Brain microvascular endothelial cell (primary cell): ENCODE measurements around the gene LUC7L.

Experiments
- DNase-seq: peaks from one replicate; pipeline ENCODE4 v3.0.0-alpha.2; 2020
- H3K27ac ChIP-seq: fragments of 250-450 bp; sonication (Bioruptor Pico); 2 replicates; pipeline ENCODE4 v1.5.1; 2020; ENCODE audit warnings: mild to moderate bottlenecking, moderate library complexity
- H3K27me3 ChIP-seq: fragments of 250-450 bp; sonication (Bioruptor Pico); replicated peaks from 2 replicates; pipeline ENCODE4 v1.5.1; 2020; ENCODE audit warnings: mild to moderate bottlenecking
- H3K36me3 ChIP-seq: fragments of 250-450 bp; sonication (Bioruptor Pico); replicated peaks from 2 replicates; pipeline ENCODE4 v1.5.1; 2020; ENCODE audit warnings: mild to moderate bottlenecking
- H3K4me3 ChIP-seq: 2 replicates; pipeline ENCODE4 v1.5.1; 2011; ENCODE audit warnings: low read depth, mild to moderate bottlenecking, control low read depth, low read length, moderate library complexity
- CTCF ChIP-seq: IDR thresholded peaks from 2 replicates; pipeline ENCODE4 v1.5.1; 2011; ENCODE audit warnings: low read depth, mild to moderate bottlenecking, moderate library complexity, low read length, control low read depth, inconsistent platforms; ENCODE audit errors: missing control alignments
- in situ Hi-C: cut with HindIII; loops from 2 replicates; pipeline ENCODE4 v1.10.0; 2017; ENCODE audit warnings: low sequenced_read_pairs, low pct_ligation_motif_present

Gene LUC7L

DNA sequence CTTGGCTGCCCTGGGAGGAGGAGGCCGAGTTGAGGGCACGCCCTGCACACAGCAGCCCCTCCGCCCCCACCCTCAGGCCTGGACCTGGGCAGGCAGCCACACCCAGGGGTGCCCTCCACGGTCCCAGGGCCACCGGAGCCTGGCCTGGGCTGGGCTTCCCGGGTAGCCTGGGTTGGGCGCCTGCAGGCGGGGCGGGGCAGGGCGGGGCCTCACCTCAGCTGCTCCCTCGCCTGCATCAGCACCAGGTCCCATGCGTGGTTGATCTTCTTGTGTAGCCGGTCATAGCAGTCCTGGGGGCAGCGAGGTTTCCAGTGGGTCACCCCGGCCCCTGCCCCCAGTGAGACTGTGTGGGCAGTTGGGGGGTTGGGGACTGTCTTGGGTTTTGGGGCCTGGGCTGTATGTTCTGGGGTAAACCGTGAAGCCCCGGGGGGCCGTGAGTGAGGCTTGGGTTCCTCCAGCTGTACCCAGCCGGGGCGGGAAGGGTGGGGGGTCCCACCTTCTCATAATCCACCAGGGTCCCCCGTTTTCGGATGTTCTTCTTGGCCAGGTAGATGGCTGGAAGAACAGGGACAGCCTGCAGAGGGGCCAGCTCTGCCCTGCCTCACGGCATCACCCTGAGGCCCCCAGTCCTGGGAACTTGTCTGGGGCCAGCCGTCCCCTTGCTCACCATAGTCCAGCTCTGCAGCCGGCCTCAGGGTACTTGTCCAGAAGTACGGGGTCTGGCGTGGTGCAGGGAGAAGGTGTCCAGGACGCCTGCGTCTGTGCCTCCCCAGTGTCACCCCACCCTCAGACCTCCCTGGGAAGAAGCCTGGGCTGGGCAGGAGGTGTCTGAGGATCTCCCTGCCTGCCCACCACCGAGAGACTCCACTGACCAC is 44.5 kb upstream of the LUC7L start:
- in situ Hi-C loops, result no loop called here
- Histone ChIP-seq H3K27ac (no peak overlapping the region), H3K4me3 (no peak overlapping the region), H3K36me3 (no peaks in the 10 kb centered on the region), H3K27me3 (peaks cover 4% of the 10 kb centered on the region)
- no peak for TF ChIP-seq CTCF
- DNase-seq, result no peak

DNA sequence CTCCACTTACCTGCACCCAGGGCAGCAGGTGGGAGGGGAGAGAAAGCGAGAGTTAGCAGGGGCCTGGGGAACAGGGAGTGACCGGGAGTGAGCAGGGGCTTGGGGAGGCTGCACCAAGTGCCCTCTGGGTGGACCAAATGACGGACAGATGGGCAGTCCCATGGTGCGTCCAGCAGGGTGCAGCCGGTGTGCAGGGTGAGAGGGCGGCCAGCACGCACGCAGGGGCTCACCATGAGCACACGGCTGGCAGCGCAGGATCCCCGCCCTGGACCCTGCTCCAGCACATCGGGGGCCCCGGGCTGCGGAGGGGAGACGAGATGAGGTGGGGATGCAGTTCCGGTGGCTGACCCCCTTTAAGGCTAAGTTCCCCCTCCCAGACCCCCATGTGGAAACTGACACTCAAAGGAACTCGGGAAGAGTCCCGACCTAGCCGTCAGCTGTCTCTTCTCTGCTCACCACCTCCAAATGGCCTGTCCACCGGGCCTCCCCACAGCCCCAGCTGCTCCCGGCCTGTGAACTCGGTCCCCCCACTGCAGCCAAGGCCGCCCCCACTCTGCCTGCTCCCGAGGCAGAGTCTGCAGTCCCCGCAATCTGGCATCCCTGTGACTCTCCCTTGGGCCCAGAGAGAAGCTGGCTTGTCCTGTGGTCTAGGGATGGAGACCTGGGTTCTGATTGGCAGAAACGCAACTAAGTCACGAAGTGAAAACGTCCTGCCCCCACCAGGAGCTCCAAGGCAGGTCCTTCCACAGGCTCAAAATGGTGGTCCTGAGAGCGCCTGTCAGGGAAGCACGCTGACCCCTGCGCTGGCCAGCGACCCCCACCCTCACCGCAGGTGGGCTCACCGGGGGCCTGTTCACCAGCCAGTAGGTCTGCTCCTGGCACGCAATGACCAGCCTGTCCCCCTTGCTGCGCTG is 43.6 kb upstream of the LUC7L start:
- DNase-seq, result no peak
- H3K4me3 ChIP-seq, result no peak overlapping the region
- no peaks in the 10 kb centered on the region for H3K36me3 ChIP-seq
- H3K27ac ChIP-seq, result no peak overlapping the region
- TF ChIP-seq CTCF, result no peak
- in situ Hi-C loops, result no loop called here
- H3K27me3 ChIP-seq, result peaks cover 4% of the 10 kb centered on the region

- no peaks in the 10 kb centered on the region for H3K36me3 ChIP-seq
- in situ Hi-C loops, result no loop called here
- H3K27ac ChIP-seq, result no peak overlapping the region
- no peak for TF ChIP-seq CTCF
- H3K4me3 ChIP-seq, result no peak overlapping the region
- DNase-seq, result no peak
- H3K27me3 ChIP-seq, result peaks cover 4% of the 10 kb centered on the region
These were observed 41.4 kb upstream of the LUC7L start for GRCh38 chr16:270381-271255.

DNA sequence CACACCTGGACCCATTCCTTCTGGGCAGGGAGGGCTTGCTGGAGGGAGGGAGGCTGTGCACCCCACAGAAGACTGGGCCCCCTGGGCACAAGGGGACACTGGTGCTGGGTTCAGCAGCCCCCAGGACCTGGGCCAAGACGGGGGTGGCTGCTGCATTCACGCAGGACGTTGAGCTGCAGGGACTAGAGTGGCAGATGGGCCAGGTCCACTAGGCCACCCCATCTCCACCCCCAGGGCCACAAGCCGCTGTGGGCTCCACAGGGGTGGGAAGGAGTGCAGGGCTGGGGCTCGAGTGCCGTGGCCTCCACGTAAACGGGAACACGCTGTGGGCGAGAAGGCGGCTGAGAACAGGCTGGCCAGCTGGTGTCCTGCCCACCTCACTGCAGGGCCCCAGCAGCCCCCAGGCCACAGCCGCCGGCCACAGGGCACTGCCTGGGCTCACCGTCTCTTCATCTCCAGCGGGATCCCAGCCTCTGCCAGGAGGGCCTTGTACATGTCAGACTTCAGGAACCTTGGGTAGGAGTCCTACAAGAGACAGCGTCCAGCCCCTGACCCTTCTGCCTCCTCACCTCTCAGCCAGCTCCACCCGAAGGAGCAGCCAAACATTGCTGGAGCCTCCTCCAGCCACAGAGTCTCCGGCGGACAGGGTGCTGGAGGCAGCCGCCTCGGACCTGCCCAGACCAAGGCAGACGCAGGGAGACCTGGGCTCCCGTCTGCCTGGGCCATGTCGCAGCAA is 40.0 kb upstream of the LUC7L start:
- H3K27me3 ChIP-seq, result no peaks in the 10 kb centered on the region
- H3K4me3 ChIP-seq, result no peak overlapping the region
- no peak for DNase-seq
- no peak for TF ChIP-seq CTCF
- in situ Hi-C loops, result no loop called here
- no peaks in the 10 kb centered on the region for H3K36me3 ChIP-seq
- no peak overlapping the region for H3K27ac ChIP-seq
